NCI-H1417 (cell line): ENCODE results near the gene HTR6.
A peak's percentile ranks its signal among the peaks of the same experiment; 100 is the strongest.
"Not testable (repeated sequence)": the region's sequence is repeated elsewhere in the genome, so short reads cannot be mapped to it uniquely, and the experiment has no call there.

Experiments
- DNase-seq, 3 experiments: peaks; one replicate each; lab custom pipeline; 2025; lab: John Stamatoyannopoulos, UW

The HTR6 gene

GRCh38 chr1:19664453-19665185 is at the start of gene HTR6:
HTR6 (plus strand) TSS chr1:19664875; CDS start chr1:19665754, 879 bp downstream.
- peak in 2 of 3 experiments; percentile 36 to 51 for DNase-seq

GRCh38 chr1:19615438-19615837 is 49.2 kb upstream of the HTR6 start:
- no peak for DNase-seq

DNA sequence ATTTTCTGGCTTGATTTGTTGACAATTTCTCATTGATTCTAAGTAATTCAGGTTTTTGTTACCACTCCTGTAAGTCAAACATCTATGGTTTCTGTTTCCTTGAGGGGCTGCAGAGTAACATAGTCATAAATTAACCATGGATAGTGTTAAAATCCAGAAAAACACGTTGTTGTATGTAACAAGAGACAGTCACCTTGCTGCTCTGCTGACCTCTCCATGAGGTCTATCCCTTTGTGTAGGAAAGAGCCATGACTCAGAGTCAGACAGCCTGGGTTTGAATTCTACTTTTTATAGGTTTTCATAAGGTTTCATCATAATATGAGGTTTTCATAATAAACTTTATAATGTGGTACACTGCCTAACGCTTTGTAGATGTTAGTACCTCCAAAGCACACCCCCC is 48.2 kb upstream of the HTR6 start:
- no peak for DNase-seq

- DNase-seq, result no peak
Measured at GRCh38 chr1:19617376-19617775, 47.3 kb upstream of the HTR6 start.

DNA sequence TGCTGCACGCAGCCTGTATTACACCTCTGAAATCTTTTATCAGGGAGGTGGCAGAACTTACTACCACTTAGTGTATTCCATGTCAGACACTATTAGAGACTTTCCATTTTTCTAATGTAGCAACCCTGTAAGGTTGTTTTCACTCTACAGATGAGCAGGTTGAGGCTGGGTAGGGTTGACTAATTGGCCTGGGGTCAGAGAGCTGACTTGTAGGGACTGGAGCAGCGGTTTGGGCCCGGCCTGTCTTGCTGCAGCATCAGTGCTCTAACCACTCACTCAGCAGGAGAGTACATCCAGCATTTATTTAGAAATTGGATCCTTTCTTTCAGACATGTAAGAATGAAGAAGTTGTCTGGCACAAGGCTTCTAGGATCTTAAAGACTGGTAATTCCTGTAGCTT is 46.2 kb upstream of the HTR6 start:
- no peak for DNase-seq

DNA sequence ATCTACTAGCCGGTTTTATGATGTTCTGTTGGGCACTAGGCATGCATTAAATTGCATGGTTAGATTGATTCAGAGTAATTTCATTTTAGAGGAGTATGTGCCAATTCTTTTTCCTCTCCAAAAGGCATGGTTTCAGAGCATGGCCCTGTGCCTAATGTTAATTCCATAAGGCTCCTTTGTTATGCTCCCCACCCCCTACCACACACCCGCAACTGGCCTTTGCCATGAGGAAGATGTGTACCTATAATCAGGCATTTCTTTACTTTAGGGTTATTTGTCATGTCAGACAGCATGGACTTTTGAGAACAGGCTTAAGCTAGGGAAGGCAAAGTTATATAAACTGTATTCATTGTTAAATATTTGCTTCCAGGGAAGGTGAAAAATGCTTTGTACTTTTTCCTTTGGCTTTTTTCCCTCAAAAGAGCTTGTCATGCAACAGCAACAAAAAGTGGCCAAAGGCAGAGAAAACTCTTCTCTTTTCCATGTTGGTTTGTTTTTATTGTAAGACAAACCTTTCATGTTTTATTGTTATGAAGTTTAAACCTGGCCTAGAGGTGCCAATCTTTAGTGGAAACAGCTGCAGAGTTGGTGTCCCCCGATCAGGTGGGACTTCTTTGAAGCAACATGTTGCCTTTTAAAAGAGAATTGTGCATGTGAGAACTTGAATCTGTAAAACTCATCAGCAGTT is 44.8 kb upstream of the HTR6 start:
- DNase-seq, result peak in 1 of 3 experiments; percentile 21

DNA sequence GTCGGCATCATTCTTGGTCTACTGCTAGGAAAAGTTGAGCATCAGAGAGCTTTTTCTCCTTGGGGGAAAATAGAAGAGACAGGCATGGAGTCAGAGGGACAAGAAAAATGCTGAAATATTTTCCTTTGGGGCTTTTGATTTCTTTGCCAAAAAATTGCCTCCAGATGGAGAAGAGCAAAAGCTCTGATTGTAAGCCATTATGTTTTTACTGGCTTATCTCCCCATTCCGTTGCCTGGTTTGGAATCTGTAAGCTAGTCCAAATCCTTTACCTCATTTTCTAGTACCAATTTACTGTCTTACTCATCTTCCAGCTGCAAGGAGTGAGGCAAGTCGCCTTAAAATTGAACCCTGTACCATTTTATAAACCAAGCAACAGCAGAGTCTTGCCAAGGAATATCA is 43.9 kb upstream of the HTR6 start:
- no peak for DNase-seq

GRCh38 chr1:19621274-19621950 is 43.3 kb upstream of the HTR6 start:
- DNase-seq, result no peak

DNA sequence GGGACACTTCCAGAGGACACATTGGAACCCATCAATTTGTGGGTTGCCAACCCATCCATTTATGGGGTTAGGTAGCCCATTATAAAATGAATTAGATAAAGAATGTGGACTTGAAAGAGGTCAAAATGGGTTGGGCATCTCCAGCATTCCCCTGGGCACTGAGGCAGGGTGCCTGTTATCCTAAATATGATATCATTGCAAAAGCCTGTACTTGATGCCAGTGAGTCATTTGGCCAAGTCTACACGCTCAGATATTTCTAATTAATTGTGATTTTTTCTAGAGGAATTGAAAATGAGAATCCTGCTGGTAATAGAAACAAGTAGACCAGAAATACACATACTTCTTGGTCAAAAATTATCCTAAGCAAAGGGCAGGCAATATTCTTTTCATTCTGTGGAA is 42.5 kb upstream of the HTR6 start:
- DNase-seq, result no peak

GRCh38 chr1:19623523-19623922 is 41.2 kb upstream of the HTR6 start:
- DNase-seq, result no peak

- DNase-seq, result no peak
Measured at GRCh38 chr1:19625291-19625937, 39.3 kb upstream of the HTR6 start.

DNA sequence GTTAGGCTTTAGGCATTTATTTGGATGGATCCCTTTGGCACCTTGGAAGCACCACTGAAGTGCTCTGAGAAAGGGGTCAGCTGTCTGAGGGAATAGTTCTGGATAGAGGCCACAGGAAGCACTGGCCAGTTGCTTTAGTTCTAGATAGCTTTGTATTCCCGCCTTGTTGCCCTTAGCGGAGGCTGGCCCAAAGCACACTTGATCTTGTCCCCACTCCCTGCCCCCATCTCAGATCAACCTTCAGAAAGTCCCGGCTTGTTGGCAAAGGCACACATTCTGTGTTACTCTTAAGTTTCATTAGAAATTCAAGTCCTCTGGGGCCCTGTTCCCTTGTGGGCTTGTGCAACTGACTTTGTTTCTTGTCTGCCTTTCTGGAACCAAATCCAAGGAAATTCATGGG is 35.8 kb upstream of the HTR6 start:
- no peak for DNase-seq

GRCh38 chr1:19629357-19629756 is 35.3 kb upstream of the HTR6 start:
- DNase-seq, result no peak

DNA sequence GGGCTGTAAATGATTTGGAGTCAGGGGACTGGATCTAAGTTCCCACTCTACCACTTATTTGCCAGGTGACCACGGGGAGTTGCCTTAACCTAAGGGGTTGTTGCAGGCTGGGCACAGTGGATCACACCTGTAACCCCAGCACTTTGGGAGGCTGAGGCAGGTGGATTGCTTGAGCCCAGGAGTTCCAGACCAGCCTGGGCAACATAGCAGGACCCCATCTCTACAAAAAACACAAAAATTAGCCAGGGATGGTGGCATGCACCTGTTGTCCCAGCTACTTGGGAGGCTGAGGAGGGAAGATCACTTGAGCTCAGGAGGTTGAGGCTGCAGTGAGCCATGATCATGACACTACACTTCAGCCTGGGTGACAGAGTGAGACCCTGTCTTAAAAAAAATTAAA is 34.5 kb upstream of the HTR6 start:
- not testable (repeated sequence) for DNase-seq

- DNase-seq, result no peak
Measured at GRCh38 chr1:19630720-19631395, 33.8 kb upstream of the HTR6 start.

DNA sequence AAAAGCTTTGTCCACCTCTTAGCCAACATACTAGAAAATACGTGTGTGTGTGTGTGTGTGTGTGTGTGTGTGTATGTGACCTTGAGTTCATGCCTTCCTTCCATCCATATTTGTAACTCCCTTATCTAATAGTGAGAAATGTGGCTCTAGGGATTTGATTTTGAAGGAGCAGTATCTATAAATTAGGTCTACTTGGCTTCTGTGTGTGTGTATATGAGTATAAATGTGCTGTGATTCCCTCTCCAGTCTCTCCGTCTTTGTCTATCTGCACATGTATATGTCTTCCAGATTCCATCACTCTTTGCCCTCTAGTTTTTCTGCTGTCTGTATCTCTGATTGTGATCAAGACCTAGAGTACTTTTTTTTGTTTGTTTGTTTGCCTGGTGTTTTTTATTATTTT is 32.5 kb upstream of the HTR6 start:
- DNase-seq, result no peak

GRCh38 chr1:19633106-19633505 is 31.6 kb upstream of the HTR6 start:
- DNase-seq, result no peak

DNA sequence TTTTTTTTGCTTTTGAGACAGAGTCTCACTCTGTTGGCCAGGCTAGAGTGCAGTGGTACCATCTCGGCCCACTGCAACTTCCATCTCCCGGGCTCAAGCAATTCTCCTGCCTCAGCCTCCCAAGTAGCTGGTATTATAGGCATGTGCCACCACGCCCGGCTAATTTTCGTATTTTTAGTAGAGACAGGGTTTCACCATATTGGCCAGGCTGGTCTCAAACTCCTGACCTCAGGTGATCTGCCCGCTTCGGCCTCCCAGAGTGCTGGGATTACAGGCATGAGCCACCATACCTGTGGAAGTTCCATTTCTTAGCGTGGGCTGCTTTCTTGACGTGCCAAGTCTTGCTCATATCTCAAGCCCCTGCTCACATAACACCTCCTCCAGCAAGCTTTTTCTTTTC is 29.6 kb upstream of the HTR6 start:
- DNase-seq, result not testable (repeated sequence)

DNA sequence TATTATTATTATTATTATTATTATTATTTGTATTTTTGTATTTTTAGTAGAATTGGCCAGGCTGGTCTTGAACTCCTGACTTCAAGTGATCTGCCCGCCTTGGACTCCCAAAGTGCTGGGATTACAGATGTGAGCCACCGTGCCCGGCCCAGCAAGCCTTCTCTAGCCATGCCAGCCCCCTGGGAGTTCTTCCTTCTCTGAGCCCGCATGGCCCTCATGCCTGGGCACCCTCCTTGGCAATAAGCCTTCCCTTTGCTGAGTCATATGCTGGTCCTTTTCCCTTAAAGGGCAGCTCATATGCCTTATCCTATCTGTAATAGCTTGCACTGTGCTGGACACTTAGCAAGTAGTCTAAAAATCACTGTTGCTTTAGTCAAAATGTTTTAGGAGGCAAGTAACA is 29.0 kb upstream of the HTR6 start:
- no peak for DNase-seq

DNA sequence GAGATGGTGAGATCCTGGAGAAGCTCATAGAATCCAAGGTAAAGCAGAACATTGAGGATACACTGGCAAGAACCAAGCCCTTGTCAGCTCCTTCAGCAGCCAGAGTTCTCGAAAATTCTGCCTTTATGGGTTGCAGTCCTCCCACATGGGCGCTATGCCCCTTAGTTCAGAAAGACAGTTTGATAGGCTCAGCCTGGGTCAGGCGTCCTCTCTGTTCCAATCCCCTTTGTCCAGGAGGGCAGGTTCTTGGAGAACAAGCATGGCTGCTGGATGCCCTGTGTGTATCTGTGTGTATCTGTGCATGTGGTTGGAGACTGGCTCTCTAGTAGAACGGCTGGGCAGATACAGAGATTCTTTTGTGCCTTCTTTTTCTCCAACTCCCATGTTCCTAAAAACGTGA is 28.6 kb upstream of the HTR6 start:
- no peak for DNase-seq

- not testable (repeated sequence) for DNase-seq
Measured at GRCh38 chr1:19636749-19637148, 27.9 kb upstream of the HTR6 start.

DNA sequence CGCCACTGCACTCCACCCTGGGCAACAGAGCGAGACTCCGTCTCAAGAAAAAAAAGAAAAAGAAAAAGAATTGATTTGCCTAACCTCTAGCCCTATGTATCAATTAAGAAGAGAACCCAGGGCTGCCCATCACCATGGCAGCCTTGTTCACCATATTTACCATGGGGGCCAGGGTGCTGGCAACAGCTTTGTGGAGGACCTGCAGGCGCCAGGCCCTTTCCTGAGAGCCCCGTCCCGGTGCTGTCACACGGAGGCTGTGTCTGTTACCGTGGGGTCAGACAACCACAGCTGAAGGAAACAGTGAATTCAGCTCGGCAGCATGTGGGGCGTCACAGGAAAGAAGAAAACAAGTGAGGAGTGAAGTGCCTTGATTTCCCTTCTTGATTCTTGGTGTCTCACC is 27.1 kb upstream of the HTR6 start:
- DNase-seq, result no peak
